Purkinje cell (primary cell): Measurements from ENCODE around the gene GOLGA6L9. TPM values are rescaled to one million over a fixed set of nuclear protein-coding genes. Genes with fewer than 3 reads are reported as not detected.

ENCODE experiments used
- polyA plus RNA-seq: library from polyadenylated mRNA; unstranded; fragments of >200 nt; fragmentation: Nextera tagmentation; gene quantifications from 2 replicates; pipeline ENCODE4 v1.2.1, GENCODE V29; 2014

GOLGA6L9 gene
- 1.4 and 2.7 TPM in 2 replicates for polyA plus RNA-seq

GRCh38 chr15:82429693-82430092 lies at the start of gene GOLGA6L9:
Gene GOLGA6L9, plus strand, starts transcription at chr15:82429816. Its CDS starts 264 bp downstream, at chr15:82430080.

Other genes starting within 250 kb of the GOLGA6L9 start
- gene EFL1, start 167.1 kb upstream of the GOLGA6L9 start, polyA plus RNA-seq: 7.5 and 10.1 TPM in 2 replicates
- gene SAXO2, start 167.0 kb upstream of the GOLGA6L9 start, polyA plus RNA-seq: 5.5 and 6.4 TPM in 2 replicates
- 0.42 and 1.0 TPM in 2 replicates for gene GOLGA6L10, start 80.3 kb upstream of the GOLGA6L9 start, polyA plus RNA-seq
- gene RPS17, start 110.6 kb downstream of the GOLGA6L9 start, polyA plus RNA-seq: 540 and 566 TPM in 2 replicates
- 49.0 and 55.0 TPM in 2 replicates for gene CPEB1, start 217.5 kb downstream of the GOLGA6L9 start, polyA plus RNA-seq